NCI-H510A (cell line): Measurements from ENCODE around the gene LRRC63.
"Not testable (repeated sequence)": the region's sequence is repeated elsewhere in the genome, so short reads cannot be mapped to it uniquely, and the experiment has no call there.

Experiments
- DNase-seq: peaks from one replicate; lab custom pipeline; 2025; lab: John Stamatoyannopoulos, UW

Gene LRRC63, protein sequence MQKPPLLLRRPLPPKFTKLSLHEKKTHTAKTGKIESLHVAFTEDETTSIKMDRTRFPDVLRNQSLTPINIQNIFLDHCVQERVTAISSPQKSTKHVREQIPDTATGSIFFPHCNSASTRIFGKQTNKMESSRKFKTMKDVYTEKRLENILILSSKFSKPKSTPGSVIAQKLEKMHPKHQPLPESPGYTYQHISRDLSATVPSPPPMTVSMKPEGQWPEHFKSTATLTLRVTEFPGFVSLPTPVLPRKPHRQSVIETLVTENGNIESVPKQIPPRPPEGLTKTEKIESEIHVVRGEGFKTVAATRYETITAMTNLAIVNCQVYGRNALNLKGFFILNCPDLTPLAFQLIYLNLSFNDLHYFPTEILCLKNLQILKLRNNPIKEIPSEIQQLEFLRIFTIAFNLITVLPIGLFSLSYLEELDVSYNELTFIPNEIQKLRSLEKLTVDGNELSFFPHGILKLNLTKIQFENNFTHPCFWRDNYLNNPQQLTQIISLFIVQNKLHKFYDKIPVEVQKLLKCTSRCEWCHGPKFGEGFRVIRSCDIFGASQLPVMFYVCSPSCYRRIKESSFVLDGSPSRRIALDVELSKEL

GRCh38 chr13:46211483-46212351 is at the start of gene LRRC63:
TSS of gene LRRC63 (plus strand) at chr13:46211928. CDS start at chr13:46213035, 1,107 bp downstream.
- DNase-seq = peak; percentile 1

DNA sequence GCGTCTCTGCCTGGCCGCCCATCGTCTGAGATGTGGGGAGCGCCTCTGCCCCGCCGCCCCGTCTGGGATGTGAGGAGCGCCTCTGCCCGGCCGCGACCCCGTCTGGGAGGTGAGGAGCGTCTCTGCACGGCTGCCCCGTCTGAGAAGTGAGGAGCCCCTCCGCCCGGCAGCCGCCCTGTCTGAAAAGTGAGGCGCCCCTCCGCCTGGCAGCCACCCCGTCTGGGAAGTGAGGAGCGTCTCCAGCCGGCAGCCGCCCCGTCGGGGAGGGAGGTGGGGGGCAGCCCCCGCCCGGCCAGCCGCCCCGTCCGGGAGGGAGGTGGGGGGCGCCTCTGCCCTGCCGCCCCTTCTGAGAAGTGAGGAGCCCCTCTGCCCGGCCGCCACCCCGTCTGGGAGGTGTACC is 49.0 kb upstream of the LRRC63 start:
- not testable (repeated sequence) for DNase-seq

GRCh38 chr13:46164661-46165060 is 47.1 kb upstream of the LRRC63 start:
- no peak for DNase-seq

DNA sequence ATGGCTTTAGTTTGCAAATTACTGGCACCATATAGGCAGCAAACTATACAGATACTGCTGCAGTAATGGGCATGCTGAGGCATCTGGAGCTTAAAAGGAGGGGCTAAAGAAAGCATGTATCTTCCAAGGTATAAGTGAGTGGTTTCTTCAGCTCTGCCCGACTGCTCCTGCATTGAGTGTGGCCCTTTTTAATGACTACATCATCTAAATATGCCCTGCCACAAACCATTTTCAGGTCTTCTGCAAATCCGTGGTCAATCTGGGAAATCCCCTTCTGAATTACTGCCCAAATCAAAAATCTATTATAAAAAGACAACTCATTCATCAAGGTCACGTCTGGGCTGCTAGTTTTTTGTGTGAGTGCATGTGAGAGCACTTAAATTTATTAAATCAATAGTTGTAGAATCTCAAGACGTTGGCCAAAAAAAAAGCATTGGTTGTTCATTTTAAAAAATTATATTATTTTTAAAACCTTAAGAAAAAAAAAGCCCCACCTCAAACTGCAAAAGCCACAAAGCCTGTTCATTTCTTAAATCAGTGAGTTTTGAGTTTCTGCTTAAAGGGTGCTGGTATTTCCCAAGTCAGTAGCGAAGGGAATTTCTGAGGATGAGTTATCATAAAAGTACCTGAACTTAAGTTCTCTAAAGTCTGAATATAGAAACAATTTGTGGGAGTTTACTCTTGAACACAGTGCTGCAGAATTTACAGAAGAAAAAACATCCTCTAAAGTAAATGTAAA is 46.1 kb upstream of the LRRC63 start:
- DNase-seq = no peak

- no peak for DNase-seq
Measured at GRCh38 chr13:46166224-46166584, 45.5 kb upstream of the LRRC63 start.

GRCh38 chr13:46166947-46167610 is 44.6 kb upstream of the LRRC63 start:
- DNase-seq = no peak

- no peak for DNase-seq
Measured at GRCh38 chr13:46168341-46168740, 43.4 kb upstream of the LRRC63 start.

GRCh38 chr13:46168783-46169182 is 42.9 kb upstream of the LRRC63 start:
- no peak for DNase-seq

- DNase-seq = no peak
Measured at GRCh38 chr13:46169758-46170157, 42.0 kb upstream of the LRRC63 start.

GRCh38 chr13:46170268-46170667 is 41.5 kb upstream of the LRRC63 start:
- no peak for DNase-seq

GRCh38 chr13:46170687-46171086 is 41.0 kb upstream of the LRRC63 start:
- DNase-seq = no peak

DNA sequence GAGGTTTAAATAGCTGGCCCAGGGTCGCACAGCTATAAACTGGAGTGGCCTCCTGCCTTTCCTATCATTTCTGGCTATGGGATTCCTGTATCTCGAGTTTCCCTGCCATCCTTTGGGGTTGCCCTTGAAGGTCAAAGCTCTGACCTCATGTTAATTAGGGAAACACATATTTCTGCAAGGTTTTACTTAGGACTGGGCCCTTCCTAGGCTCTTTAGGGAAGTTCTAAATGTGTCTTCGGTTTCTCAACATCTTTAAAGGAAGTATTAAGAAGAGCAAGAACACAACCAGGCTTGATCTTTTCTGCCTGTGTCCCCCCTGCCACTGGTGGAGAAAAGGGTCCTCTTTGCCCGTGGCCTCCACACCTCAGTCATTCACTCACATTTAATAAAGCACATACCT is 40.5 kb upstream of the LRRC63 start:
- DNase-seq = no peak

DNA sequence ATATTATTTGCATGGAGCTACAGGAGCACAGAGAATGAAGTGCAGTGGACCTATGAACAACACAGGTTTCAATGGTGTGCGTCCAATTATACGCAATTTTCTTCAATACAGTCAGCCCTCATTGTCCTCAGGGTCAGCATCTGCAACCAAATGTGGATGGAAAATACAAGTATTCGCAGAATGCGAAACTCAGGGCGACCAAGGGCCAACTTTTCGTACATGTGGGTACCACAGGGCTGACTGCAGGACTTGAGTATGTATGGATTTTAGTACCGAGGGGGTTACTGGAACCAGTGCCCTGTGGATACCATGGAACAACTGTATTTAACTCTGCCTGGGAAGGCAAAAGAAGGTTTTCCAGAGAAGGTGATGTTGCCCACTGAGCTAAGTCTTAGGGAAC is 40.0 kb upstream of the LRRC63 start:
- DNase-seq = no peak

GRCh38 chr13:46172531-46172991 is 39.2 kb upstream of the LRRC63 start:
- no peak for DNase-seq

GRCh38 chr13:46173656-46174055 is 38.1 kb upstream of the LRRC63 start:
- DNase-seq = no peak

DNA sequence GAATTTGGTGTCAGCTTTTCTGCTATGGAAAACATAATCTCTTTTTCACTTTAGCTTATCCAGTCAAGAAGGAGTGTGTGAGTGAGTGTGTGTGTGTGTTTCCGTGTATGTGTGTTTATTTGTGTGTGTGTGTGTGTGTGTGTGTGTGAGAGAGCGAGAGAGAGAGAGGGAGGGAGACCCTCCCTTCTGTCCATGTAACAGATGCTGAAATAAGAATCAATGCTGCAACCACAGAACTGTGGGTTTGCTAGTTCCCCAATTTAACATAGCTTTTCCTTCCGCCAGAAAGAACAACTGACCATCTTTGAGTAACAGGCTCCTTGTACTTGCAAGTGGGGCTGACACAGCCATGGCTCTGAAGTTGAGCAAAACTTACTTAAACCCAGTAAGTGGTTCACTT is 35.0 kb upstream of the LRRC63 start:
- DNase-seq = no peak

GRCh38 chr13:46178143-46178542 is 33.6 kb upstream of the LRRC63 start:
- DNase-seq = no peak

- DNase-seq = no peak
Measured at GRCh38 chr13:46178821-46179220, 32.9 kb upstream of the LRRC63 start.

GRCh38 chr13:46179491-46179908 is 32.2 kb upstream of the LRRC63 start:
- DNase-seq = no peak

- no peak for DNase-seq
Measured at GRCh38 chr13:46179969-46180763, 31.6 kb upstream of the LRRC63 start.
